Retina (tissue), 1 donor: ENCODE data around the gene PFKFB2.
A peak's percentile ranks its signal among the peaks of the same experiment; 100 is the strongest.

Source experiments
- DNase-seq: peaks from one replicate; pipeline ENCODE4 v3.0.0-alpha.2; 2016

PFKFB2 gene

GRCh38 chr1:207069858-207070506 is 16.9 kb downstream of the PFKFB2 start:
- no peak for DNase-seq

- no peak for DNase-seq
These were observed 17.7 kb downstream of the PFKFB2 start for GRCh38 chr1:207070811-207071210.

- DNase-seq: no peak
These were observed 18.4 kb downstream of the PFKFB2 start for GRCh38 chr1:207071426-207071825.

- no peak for DNase-seq
These were observed 19.2 kb downstream of the PFKFB2 start for GRCh38 chr1:207072233-207072632.

GRCh38 chr1:207073906-207074820 is 21.1 kb downstream of the PFKFB2 start:
- DNase-seq: no peak

GRCh38 chr1:207076181-207076955 is 23.3 kb downstream of the PFKFB2 start:
- DNase-seq: no peak

- DNase-seq: no peak
These were observed 23.9 kb downstream of the PFKFB2 start for GRCh38 chr1:207077012-207077411.

GRCh38 chr1:207077470-207078377 is 24.6 kb downstream of the PFKFB2 start:
- DNase-seq: peak; percentile 56

GRCh38 chr1:207078578-207079132 is 25.6 kb downstream of the PFKFB2 start:
- DNase-seq: no peak

- DNase-seq: no peak
These were observed 26.7 kb downstream of the PFKFB2 start for GRCh38 chr1:207079706-207080241.

- no peak for DNase-seq
These were observed 28.0 kb downstream of the PFKFB2 start for GRCh38 chr1:207081088-207081487.

- no peak for DNase-seq
These were observed 28.7 kb downstream of the PFKFB2 start for GRCh38 chr1:207081806-207082205.

- DNase-seq: no peak
These were observed 31.2 kb downstream of the PFKFB2 start for GRCh38 chr1:207084232-207084631.

GRCh38 chr1:207084701-207085180 is 31.7 kb downstream of the PFKFB2 start:
- DNase-seq: peak; percentile 61

- no peak for DNase-seq
These were observed 32.8 kb downstream of the PFKFB2 start for GRCh38 chr1:207085887-207086286.

- DNase-seq: no peak
These were observed 35.1 kb downstream of the PFKFB2 start for GRCh38 chr1:207088161-207088560.

GRCh38 chr1:207088701-207089626 is 35.9 kb downstream of the PFKFB2 start, which contains the start of gene C4BPB:
TSS of gene C4BPB (plus strand) at chr1:207088860. CDS start at chr1:207089532, 672 bp downstream.
- no peak for DNase-seq

- DNase-seq: no peak
These were observed 36.7 kb downstream of the PFKFB2 start for GRCh38 chr1:207089627-207090355.

- DNase-seq: no peak
These were observed 38.3 kb downstream of the PFKFB2 start for GRCh38 chr1:207091200-207091908.
